NT2/D1 (cell line): Measurements from ENCODE around the gene CHURC1.

ENCODE experiments used
- SUZ12 ChIP-seq: IDR thresholded peaks from 2 replicates; pipeline ENCODE4 v1.6.1; 2011; ENCODE audit not compliant: insufficient read length, insufficient read depth; ENCODE audit errors: extremely low read depth
- YY1 ChIP-seq: IDR thresholded peaks from 2 replicates; pipeline ENCODE4 v1.6.1; 2011; ENCODE audit not compliant: insufficient read length, insufficient read depth
- ZNF274 ChIP-seq: IDR thresholded peaks from 2 replicates; pipeline ENCODE4 v1.6.1; 2011; ENCODE audit warnings: mild to moderate bottlenecking, low read depth, low read length

DNA sequence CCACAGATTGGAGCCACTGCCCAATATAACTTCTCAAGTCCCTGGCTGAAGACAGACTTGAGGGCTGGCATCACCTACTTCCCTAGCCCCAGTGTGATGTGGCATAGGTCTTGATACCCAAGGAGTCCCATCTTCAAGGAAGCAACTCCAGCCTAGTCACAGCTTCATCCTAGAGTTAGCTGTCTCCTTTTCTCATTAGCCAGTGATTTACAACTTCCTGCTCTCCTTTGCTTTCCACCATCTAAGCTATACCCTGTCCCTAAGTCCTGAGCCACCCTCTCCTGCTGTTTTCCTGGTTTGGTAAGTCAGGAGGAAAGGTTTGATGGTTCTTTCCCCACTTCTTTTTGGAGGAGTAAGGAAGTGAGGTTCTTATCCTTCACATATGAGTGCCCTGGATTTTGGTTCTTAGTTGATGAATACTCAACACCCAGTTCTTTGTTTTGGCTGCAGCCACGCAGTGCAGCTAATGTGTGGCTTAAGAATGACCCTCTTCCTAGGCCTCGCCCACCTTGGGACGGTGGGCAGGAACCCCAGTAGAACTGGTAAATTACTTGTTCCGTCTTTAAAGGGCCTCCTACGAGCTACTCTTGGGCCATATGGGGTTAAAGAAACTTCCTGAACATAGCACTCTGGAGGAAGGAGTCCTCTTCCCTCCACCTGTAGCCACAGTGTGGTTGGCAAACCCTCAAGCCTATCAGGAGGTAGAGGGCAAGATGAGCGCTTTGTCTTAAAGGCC lies 32.2 kb downstream of the CHURC1 start:
- TF ChIP-seq ZNF274 (no peak), YY1 (no peak), SUZ12 (no peak)
